Measurements from ENCODE around the gene ABHD2. TPM values are rescaled to one million over a fixed set of nuclear protein-coding genes. Genes with fewer than 3 reads are reported as not detected.

Gene ABHD2
- total RNA-seq, 1 donor from 2014 or later, result 50.5 TPM

GRCh38 chr15:89109238-89109637, 21.0 kb downstream of the ABHD2 start:
- Mint-ChIP-seq H3K9me3 (ENCODE audit: low read depth) (no peaks in the 10 kb centered on the region), H3K4me3 (ENCODE audit: unreplicated experiment) (no peak overlapping the region), H3K27me3 (ENCODE audit: low read depth) (no peaks in the 10 kb centered on the region), H3K27ac (ENCODE audit: unreplicated experiment) (no peak overlapping the region), H3K36me3 (ENCODE audit: low read depth) (no peaks in the 10 kb centered on the region), H3K4me1 (ENCODE audit: low read depth) (peaks cover 46% of the 10 kb centered on the region)
- TF ChIP-seq CTCF (IDR thresholded peaks at IDR 0.05), result no peak
- DNase-seq (ENCODE audit: low spot score), result no peak

- peaks cover 45% of the 10 kb centered on the region for H3K4me1 Mint-ChIP-seq (ENCODE audit: low read depth)
- TF ChIP-seq CTCF (IDR thresholded peaks at IDR 0.05), result no peak
- DNase-seq (ENCODE audit: low spot score), result no peak
- H3K9me3 Mint-ChIP-seq (ENCODE audit: low read depth), result no peaks in the 10 kb centered on the region
- no peaks in the 10 kb centered on the region for H3K27me3 Mint-ChIP-seq (ENCODE audit: low read depth)
- peaks cover 3% of the 10 kb centered on the region for H3K36me3 Mint-ChIP-seq (ENCODE audit: low read depth)
- H3K4me3 Mint-ChIP-seq (ENCODE audit: unreplicated experiment), result no peak overlapping the region
- no peak overlapping the region for H3K27ac Mint-ChIP-seq (ENCODE audit: unreplicated experiment)
These were observed 21.8 kb downstream of the ABHD2 start for GRCh38 chr15:89110060-89110459.

- no peak for TF ChIP-seq CTCF (IDR thresholded peaks at IDR 0.05)
- H3K4me1 Mint-ChIP-seq (ENCODE audit: low read depth), result peaks cover 45% of the 10 kb centered on the region
- DNase-seq (ENCODE audit: low spot score), result no peak
- no peak overlapping the region for H3K4me3 Mint-ChIP-seq (ENCODE audit: unreplicated experiment)
- H3K27ac Mint-ChIP-seq (ENCODE audit: unreplicated experiment), result no peak overlapping the region
- peaks cover 3% of the 10 kb centered on the region for H3K36me3 Mint-ChIP-seq (ENCODE audit: low read depth)
- no peaks in the 10 kb centered on the region for H3K9me3 Mint-ChIP-seq (ENCODE audit: low read depth)
- H3K27me3 Mint-ChIP-seq (ENCODE audit: low read depth), result no peaks in the 10 kb centered on the region
These were observed 23.1 kb downstream of the ABHD2 start for GRCh38 chr15:89111352-89111751.

GRCh38 chr15:89111961-89112340, 23.7 kb downstream of the ABHD2 start:
- Mint-ChIP-seq H3K9me3 (ENCODE audit: low read depth) (no peaks in the 10 kb centered on the region), H3K4me3 (ENCODE audit: unreplicated experiment) (no peak overlapping the region), H3K4me1 (ENCODE audit: low read depth) (peaks cover 46% of the 10 kb centered on the region), H3K36me3 (ENCODE audit: low read depth) (peaks cover 3% of the 10 kb centered on the region), H3K27me3 (ENCODE audit: low read depth) (no peaks in the 10 kb centered on the region), H3K27ac (ENCODE audit: unreplicated experiment) (no peak overlapping the region)
- no peak for TF ChIP-seq CTCF (IDR thresholded peaks at IDR 0.05)
- no peak for DNase-seq (ENCODE audit: low spot score)

GRCh38 chr15:89112341-89112971, 24.2 kb downstream of the ABHD2 start:
- H3K4me3 Mint-ChIP-seq (ENCODE audit: unreplicated experiment), result no peak overlapping the region
- no peak for DNase-seq (ENCODE audit: low spot score)
- no peaks in the 10 kb centered on the region for H3K9me3 Mint-ChIP-seq (ENCODE audit: low read depth)
- peaks cover 4% of the 10 kb centered on the region for H3K36me3 Mint-ChIP-seq (ENCODE audit: low read depth)
- H3K4me1 Mint-ChIP-seq (ENCODE audit: low read depth), result peaks cover 51% of the 10 kb centered on the region
- no peak for TF ChIP-seq CTCF (IDR thresholded peaks at IDR 0.05)
- no peaks in the 10 kb centered on the region for H3K27me3 Mint-ChIP-seq (ENCODE audit: low read depth)
- H3K27ac Mint-ChIP-seq (ENCODE audit: unreplicated experiment), result peak overlapping the region; percentile 49

All from chondrocyte (in vitro differentiated cells).